LoVo (cell line): ENCODE results near the gene MYO7B.
A peak's percentile ranks its signal among the peaks of the same experiment; 100 is the strongest.

Experiments
- DNase-seq: peaks from one replicate; pipeline ENCODE4 v3.0.0-alpha.2; 2016; ENCODE audit warnings: low spot score

The MYO7B gene

GRCh38 chr2:127664065-127664894, 128.8 kb downstream of the MYO7B start:
- DNase-seq: no peak

GRCh38 chr2:127664895-127665225, 129.4 kb downstream of the MYO7B start:
- DNase-seq: no peak

- DNase-seq: no peak
Measured at GRCh38 chr2:127665267-127665893, 129.9 kb downstream of the MYO7B start.

- no peak for DNase-seq
Measured at GRCh38 chr2:127669056-127669455, 133.6 kb downstream of the MYO7B start.

- no peak for DNase-seq
Measured at GRCh38 chr2:127670055-127670956, 134.8 kb downstream of the MYO7B start.

GRCh38 chr2:127670957-127671290, 135.4 kb downstream of the MYO7B start:
- DNase-seq: no peak

- no peak for DNase-seq
Measured at GRCh38 chr2:127671557-127672302, 136.2 kb downstream of the MYO7B start.

GRCh38 chr2:127672341-127673224, 137.1 kb downstream of the MYO7B start:
- no peak for DNase-seq

- DNase-seq: no peak
Measured at GRCh38 chr2:127673291-127674069, 138.0 kb downstream of the MYO7B start.

- DNase-seq: peak; percentile 11
Measured at GRCh38 chr2:127674241-127675209, 139.0 kb downstream of the MYO7B start.

GRCh38 chr2:127675331-127676261, 140.1 kb downstream of the MYO7B start, which contains the start of gene LIMS2:
LIMS2 (minus strand) TSS chr2:127675530; CDS start chr2:127675024, 506 bp downstream.
- DNase-seq: peak; percentile 16

GRCh38 chr2:127676906-127677305, 141.4 kb downstream of the MYO7B start:
- no peak for DNase-seq

- no peak for DNase-seq
Measured at GRCh38 chr2:127678531-127678930, 143.0 kb downstream of the MYO7B start.

- no peak for DNase-seq
Measured at GRCh38 chr2:127678991-127679390, 143.5 kb downstream of the MYO7B start.

GRCh38 chr2:127679680-127680361, 144.3 kb downstream of the MYO7B start:
- no peak for DNase-seq

GRCh38 chr2:127680706-127681287, 145.3 kb downstream of the MYO7B start:
- DNase-seq: no peak

- no peak for DNase-seq
Measured at GRCh38 chr2:127681288-127681804, 145.9 kb downstream of the MYO7B start.
